ENCODE measurements around the gene TNFSF11. TPM values are rescaled to one million over a fixed set of nuclear protein-coding genes. Genes with fewer than 3 reads are reported as not detected.

TNFSF11 gene
- total RNA-seq, 1 donor from 2014 or later: not detected

DNA sequence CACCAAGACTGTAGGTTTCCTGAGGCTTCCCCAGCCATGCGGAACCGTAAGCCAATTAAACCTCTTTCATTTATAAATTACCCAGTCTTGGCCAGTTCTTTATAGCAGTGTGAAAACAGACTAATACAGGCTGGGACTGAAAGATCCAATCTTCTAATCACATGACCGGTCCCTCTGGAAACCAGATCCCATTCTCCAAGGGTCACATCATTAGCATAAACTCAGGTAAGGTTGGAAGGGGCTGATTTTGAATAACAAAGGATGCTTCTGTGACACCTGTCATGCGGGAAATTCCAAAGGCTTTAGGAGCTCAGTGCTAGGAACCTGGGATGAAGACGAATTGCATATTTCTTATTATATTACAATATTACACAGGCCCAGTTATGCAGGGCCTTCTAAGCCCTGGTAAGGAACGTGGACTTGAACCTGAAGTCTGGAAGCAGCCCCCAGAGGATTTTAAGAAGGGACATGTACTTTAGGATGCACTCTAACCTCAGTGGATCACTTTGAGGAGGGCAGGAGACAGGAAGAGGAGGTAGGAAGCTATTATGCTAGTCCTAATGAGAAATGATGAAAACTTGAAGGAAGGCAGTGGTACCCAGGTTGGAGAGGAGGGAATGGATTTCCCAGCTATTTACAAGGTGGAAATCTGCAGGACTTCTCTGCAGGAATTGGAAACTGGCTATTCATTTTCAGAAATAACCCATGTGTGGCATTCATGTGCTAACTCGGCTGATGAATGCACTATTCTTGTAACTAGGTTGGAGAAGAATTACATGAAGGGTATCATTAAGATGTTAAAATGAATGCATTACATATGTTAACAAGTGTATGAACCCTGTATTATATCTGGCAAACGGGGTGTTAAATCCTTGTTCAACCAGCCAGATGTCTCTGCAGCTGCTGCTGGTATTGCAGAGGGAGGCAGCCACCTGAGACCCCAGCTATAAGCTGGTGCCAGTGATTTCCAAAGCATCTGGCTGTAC is 19.3 kb downstream of the TNFSF11 start:
- TF ChIP-seq, protein P1, sequence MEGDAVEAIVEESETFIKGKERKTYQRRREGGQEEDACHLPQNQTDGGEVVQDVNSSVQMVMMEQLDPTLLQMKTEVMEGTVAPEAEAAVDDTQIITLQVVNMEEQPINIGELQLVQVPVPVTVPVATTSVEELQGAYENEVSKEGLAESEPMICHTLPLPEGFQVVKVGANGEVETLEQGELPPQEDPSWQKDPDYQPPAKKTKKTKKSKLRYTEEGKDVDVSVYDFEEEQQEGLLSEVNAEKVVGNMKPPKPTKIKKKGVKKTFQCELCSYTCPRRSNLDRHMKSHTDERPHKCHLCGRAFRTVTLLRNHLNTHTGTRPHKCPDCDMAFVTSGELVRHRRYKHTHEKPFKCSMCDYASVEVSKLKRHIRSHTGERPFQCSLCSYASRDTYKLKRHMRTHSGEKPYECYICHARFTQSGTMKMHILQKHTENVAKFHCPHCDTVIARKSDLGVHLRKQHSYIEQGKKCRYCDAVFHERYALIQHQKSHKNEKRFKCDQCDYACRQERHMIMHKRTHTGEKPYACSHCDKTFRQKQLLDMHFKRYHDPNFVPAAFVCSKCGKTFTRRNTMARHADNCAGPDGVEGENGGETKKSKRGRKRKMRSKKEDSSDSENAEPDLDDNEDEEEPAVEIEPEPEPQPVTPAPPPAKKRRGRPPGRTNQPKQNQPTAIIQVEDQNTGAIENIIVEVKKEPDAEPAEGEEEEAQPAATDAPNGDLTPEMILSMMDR (IDR thresholded peaks at IDR 0.05; ENCODE audit: unreplicated experiment): no peak
- Mint-ChIP-seq H3K27ac (no peak overlapping the region), H3K4me3 (ENCODE audit: low read depth) (no peak overlapping the region), H3K36me3 (ENCODE audit: insufficient read depth) (no peaks in the 10 kb centered on the region), H3K4me1 (ENCODE audit: low read depth) (peaks cover 3% of the 10 kb centered on the region), H3K9me3 (ENCODE audit: low read depth) (no peaks in the 10 kb centered on the region), H3K27me3 (peaks cover 6% of the 10 kb centered on the region)
- no peak for DNase-seq (ENCODE audit: low spot score, unreplicated experiment)

DNA sequence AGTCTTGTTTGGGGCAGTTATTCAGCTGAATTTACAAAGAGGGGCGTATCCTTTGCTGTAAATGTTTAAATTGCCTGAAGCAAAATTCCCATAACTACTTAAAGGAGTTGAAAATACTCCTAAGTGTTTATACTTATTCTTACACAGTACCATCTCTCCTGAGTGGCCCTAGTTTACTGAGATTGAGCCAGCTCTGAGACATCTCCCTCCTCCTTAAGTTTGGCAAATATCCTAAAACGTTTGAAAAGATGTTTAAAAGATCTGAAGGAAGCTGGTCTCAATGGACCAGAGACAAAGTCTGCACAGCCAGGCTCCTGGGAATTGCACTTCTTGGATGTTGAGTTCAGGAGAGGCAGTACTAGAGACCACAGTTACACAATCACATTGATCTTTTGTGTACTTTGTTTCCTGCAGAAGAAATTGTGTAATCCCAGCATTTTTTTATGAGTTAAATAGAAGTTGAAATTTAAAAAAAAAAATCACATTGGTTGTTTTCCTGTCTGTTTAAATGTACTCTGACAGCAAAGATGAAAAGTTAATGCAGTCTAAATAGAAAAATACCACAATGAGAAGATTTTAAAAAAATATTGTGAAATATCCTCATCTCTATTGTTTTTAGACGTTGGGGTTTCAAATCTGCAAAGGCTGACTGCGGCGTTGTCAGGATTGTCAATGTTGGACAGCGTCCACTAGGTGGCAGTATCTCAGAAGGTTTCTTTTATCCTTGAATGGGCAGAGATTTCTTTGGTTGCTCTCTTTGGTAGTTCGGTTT is 20.7 kb downstream of the TNFSF11 start:
- peaks cover 3% of the 10 kb centered on the region for H3K4me1 Mint-ChIP-seq (ENCODE audit: low read depth)
- H3K9me3 Mint-ChIP-seq (ENCODE audit: low read depth): no peaks in the 10 kb centered on the region
- no peak overlapping the region for H3K4me3 Mint-ChIP-seq (ENCODE audit: low read depth)

DNA sequence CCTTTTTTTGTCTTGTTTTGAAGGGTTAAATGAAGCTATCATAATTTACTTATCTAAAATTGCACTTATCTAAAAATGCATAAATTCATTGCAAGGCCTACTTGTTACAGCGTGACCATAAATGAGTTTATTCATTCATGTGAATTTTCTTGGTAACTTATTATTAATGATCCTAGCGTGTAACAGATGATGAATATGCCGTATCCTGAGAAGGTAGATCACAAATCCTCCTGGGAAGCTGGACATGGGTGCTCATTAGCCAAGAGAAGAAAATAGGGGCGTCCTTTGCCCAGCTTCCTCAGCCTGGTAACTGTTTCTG is 21.3 kb downstream of the TNFSF11 start:
- no peak overlapping the region for H3K27ac Mint-ChIP-seq
- H3K4me1 Mint-ChIP-seq (ENCODE audit: low read depth): peaks cover 3% of the 10 kb centered on the region
- H3K36me3 Mint-ChIP-seq (ENCODE audit: insufficient read depth): no peaks in the 10 kb centered on the region
- no peak overlapping the region for H3K4me3 Mint-ChIP-seq (ENCODE audit: low read depth)
- H3K9me3 Mint-ChIP-seq (ENCODE audit: low read depth): no peaks in the 10 kb centered on the region
- H3K27me3 Mint-ChIP-seq: peaks cover 7% of the 10 kb centered on the region
- TF ChIP-seq, protein P1 (IDR thresholded peaks at IDR 0.05; ENCODE audit: unreplicated experiment): no peak
- no peak for DNase-seq (ENCODE audit: low spot score, unreplicated experiment)

More for the DNA sequence above, 20.7 kb downstream of the TNFSF11 start:
- TF ChIP-seq, protein P1 (IDR thresholded peaks at IDR 0.05; ENCODE audit: unreplicated experiment): peak; percentile 90
- DNase-seq (ENCODE audit: low spot score, unreplicated experiment): peak; percentile 25
- Mint-ChIP-seq H3K36me3 (ENCODE audit: insufficient read depth) (no peaks in the 10 kb centered on the region), H3K27ac (no peak overlapping the region), H3K27me3 (peaks cover 7% of the 10 kb centered on the region)

DNA sequence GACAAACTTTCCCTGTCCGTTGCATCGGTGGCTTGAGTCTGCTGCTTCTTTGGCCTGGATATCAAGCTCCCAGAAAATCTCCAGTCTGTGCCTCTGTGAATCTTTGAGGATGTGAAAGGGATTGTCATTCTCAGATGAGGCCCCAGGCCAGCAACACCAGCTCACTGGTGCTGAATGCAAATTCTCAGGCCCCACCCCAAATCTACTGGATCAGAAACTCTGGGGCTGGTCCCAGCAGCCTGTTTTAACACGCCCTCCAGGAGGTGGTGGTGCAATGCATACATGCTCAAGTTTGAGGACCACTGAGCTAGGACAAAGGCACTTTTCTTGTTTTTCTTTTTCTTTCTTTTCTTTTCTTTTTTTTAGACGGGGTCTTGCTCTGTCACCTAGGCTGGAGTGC is 23.6 kb downstream of the TNFSF11 start:
- Mint-ChIP-seq H3K36me3 (ENCODE audit: insufficient read depth) (no peaks in the 10 kb centered on the region), H3K9me3 (ENCODE audit: low read depth) (no peaks in the 10 kb centered on the region), H3K4me1 (ENCODE audit: low read depth) (peaks cover 3% of the 10 kb centered on the region), H3K27ac (no peak overlapping the region), H3K4me3 (ENCODE audit: low read depth) (no peak overlapping the region), H3K27me3 (peaks cover 9% of the 10 kb centered on the region)
- TF ChIP-seq, protein P1 (IDR thresholded peaks at IDR 0.05; ENCODE audit: unreplicated experiment): no peak
- no peak for DNase-seq (ENCODE audit: low spot score, unreplicated experiment)

DNA sequence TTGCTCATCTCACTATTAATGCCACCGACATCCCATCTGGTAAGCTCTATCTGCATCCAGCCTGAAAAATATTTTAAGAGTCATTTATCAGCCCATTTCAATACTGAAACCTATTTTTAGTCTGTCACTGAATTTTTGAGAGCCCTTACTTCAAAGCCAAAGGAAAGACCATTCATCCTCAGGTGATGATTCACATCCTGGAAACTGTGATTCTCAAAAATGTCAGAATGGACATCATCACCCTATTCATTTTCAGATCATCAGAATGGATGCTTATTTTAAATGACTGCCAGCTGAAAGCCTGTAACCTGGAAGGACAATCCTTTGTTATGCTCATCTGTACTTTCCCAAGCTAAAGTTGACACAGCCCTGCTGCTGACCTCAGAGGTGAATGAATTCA is 27.0 kb downstream of the TNFSF11 start:
- Mint-ChIP-seq H3K4me3 (ENCODE audit: low read depth) (no peak overlapping the region), H3K36me3 (ENCODE audit: insufficient read depth) (no peaks in the 10 kb centered on the region), H3K27ac (no peak overlapping the region), H3K27me3 (peaks cover 9% of the 10 kb centered on the region), H3K4me1 (ENCODE audit: low read depth) (no peaks in the 10 kb centered on the region), H3K9me3 (ENCODE audit: low read depth) (no peaks in the 10 kb centered on the region)
- TF ChIP-seq, protein P1 (IDR thresholded peaks at IDR 0.05; ENCODE audit: unreplicated experiment): no peak
- no peak for DNase-seq (ENCODE audit: low spot score, unreplicated experiment)

Measured in progenitor cell of endocrine pancreas (in vitro differentiated cells).